Measurements from ENCODE around the gene JAZF1.

JAZF1 gene

GRCh38 chr7:28199021-28199510, 18.5 kb upstream of the JAZF1 start:
- H3K27ac ChIP-seq (replicated peaks): no peak overlapping the region

DNA sequence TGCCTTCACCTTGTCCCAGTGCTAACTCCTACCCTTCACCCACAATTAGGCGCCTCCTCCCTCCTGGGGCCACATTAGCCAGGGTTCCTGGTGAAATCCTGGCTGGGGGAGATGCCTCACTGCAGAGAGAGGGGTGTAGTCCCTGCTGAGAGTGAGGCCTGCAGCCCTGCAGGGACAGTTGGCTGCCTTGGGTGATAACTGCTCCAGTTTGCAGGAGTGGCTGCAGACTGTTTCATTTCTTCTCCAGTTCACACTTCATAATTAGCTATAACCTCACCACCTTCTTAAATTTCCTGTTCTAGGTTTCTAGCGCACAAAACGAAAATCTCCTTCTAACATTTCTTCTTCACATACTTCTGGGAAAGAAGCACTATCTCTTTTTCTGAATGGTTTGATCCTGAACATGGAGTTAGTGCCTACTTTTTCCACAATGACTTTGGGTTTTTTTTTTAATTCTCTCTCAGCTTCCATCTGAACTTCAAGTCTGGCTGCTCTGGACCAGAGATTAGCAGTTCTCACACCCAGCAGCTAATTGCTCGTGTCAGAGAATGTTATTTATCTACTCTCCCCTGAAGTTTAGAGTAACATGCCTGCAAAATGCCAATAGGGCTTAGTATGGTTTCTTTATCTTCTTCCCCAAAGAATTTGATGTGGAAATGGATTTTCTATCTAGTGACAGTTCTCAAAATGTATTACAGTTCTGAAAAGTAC, 15.5 kb upstream of the JAZF1 start:
- H3K4me3 ChIP-seq (replicated peaks; ENCODE audit: insufficient read depth, low read length): no peak overlapping the region
- no peaks in the 10 kb centered on the region for H3K27me3 ChIP-seq (ENCODE audit: insufficient read depth, poor library complexity, severe bottlenecking)
- no peak for TF ChIP-seq REST (IDR thresholded peaks at IDR 0.05; ENCODE audit: insufficient replicate concordance, low read depth)
- no peak for TF ChIP-seq SPI1 (IDR thresholded peaks at IDR 0.05; ENCODE audit: borderline replicate concordance, low read depth)
- TF ChIP-seq, protein P1, sequence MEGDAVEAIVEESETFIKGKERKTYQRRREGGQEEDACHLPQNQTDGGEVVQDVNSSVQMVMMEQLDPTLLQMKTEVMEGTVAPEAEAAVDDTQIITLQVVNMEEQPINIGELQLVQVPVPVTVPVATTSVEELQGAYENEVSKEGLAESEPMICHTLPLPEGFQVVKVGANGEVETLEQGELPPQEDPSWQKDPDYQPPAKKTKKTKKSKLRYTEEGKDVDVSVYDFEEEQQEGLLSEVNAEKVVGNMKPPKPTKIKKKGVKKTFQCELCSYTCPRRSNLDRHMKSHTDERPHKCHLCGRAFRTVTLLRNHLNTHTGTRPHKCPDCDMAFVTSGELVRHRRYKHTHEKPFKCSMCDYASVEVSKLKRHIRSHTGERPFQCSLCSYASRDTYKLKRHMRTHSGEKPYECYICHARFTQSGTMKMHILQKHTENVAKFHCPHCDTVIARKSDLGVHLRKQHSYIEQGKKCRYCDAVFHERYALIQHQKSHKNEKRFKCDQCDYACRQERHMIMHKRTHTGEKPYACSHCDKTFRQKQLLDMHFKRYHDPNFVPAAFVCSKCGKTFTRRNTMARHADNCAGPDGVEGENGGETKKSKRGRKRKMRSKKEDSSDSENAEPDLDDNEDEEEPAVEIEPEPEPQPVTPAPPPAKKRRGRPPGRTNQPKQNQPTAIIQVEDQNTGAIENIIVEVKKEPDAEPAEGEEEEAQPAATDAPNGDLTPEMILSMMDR (IDR thresholded peaks at IDR 0.05; ENCODE audit: insufficient read depth, low read length): no peak
- no peak for TF ChIP-seq POLR2AphosphoS5 (IDR thresholded peaks at IDR 0.05; ENCODE audit: low read depth)
- TF ChIP-seq GABPA (IDR thresholded peaks at IDR 0.05; ENCODE audit: low read depth): no peak
- DNase-seq (ENCODE audit: low read depth in 1 of 2, low spot score in 1 of 2): no peak
- no peak overlapping the region for H3K27ac ChIP-seq (replicated peaks)

More at GRCh38 chr7:28199021-28199510, 18.5 kb upstream of the JAZF1 start:
- H3K27me3 ChIP-seq (ENCODE audit: insufficient read depth, poor library complexity, severe bottlenecking): no peaks in the 10 kb centered on the region
- no peak for DNase-seq (ENCODE audit: low read depth in 1 of 2, low spot score in 1 of 2)
- TF ChIP-seq SPI1 (IDR thresholded peaks at IDR 0.05; ENCODE audit: borderline replicate concordance, low read depth) (no peak), POLR2AphosphoS5 (IDR thresholded peaks at IDR 0.05; ENCODE audit: low read depth) (no peak)
- TF ChIP-seq, protein P1 (IDR thresholded peaks at IDR 0.05; ENCODE audit: insufficient read depth, low read length): no peak
- no peak overlapping the region for H3K4me3 ChIP-seq (replicated peaks; ENCODE audit: insufficient read depth, low read length)

- Histone ChIP-seq H3K27ac (replicated peaks) (peak overlapping the region; percentile 47), H3K4me3 (replicated peaks; ENCODE audit: insufficient read depth, low read length) (no peak overlapping the region), H3K27me3 (ENCODE audit: insufficient read depth, poor library complexity, severe bottlenecking) (no peaks in the 10 kb centered on the region)
- peak; percentile 43 to 62 for DNase-seq (ENCODE audit: low read depth in 1 of 2, low spot score in 1 of 2)
- no peak for TF ChIP-seq POLR2AphosphoS5 (IDR thresholded peaks at IDR 0.05; ENCODE audit: low read depth)
- TF ChIP-seq REST (IDR thresholded peaks at IDR 0.05; ENCODE audit: insufficient replicate concordance, low read depth): no peak
- TF ChIP-seq GABPA (IDR thresholded peaks at IDR 0.05; ENCODE audit: low read depth): no peak
- no peak for TF ChIP-seq SPI1 (IDR thresholded peaks at IDR 0.05; ENCODE audit: borderline replicate concordance, low read depth)
- TF ChIP-seq, protein P1 (IDR thresholded peaks at IDR 0.05; ENCODE audit: insufficient read depth, low read length): no peak
These were observed 12.4 kb upstream of the JAZF1 start for GRCh38 chr7:28192786-28193585.

Measured in HL-60 (cell line).